ENCODE data around the gene COA8. TPM values are rescaled to one million over a fixed set of nuclear protein-coding genes. Genes with fewer than 3 reads are reported as not detected.

The COA8 gene
- total RNA-seq, 1 experiment from 2014 or later = 62.3 TPM

GRCh38 chr14:103555559-103556337 lies 7.0 kb upstream of the COA8 start:
- no peak for ATAC-seq
- H4K20me1 ChIP-seq (ENCODE audit: low read length) = peaks cover 33% of the 10 kb centered on the region
- CTCF ChIA-PET = no interaction called here

GRCh38 chr14:103556946-103557758 lies 5.6 kb upstream of the COA8 start:
- H3K9me2 ChIP-seq (replicated peaks; ENCODE audit: low read length) = no peaks in the 10 kb centered on the region
- intact Hi-C loops (cut with micrococcal nuclease) = no loop called here
- H3K27me3 ChIP-seq (ENCODE audit: low read length) = no peaks in the 10 kb centered on the region
- H3K27ac ChIP-seq (ENCODE audit: low read length) = no peak overlapping the region
- H3K9me3 ChIP-seq (ENCODE audit: low read length) = no peaks in the 10 kb centered on the region
- H2AFZ ChIP-seq (ENCODE audit: low read length) = no peak overlapping the region
- H3K79me2 ChIP-seq (ENCODE audit: low read length) = peaks cover 65% of the 10 kb centered on the region
- DNase-seq (no peak), ATAC-seq (no peak)
- peaks cover 42% of the 10 kb centered on the region for H4K20me1 ChIP-seq (ENCODE audit: low read length)
- H3K4me1 ChIP-seq (ENCODE audit: insufficient read depth, low read length) = peaks cover 42% of the 10 kb centered on the region
- peaks cover 21% of the 10 kb centered on the region for H3K36me3 ChIP-seq (ENCODE audit: low read depth, low read length)
- no TSS peak for BruUV-seq (replicated peaks)
- H3F3A ChIP-seq (ENCODE audit: low read length, unreplicated experiment) = no peaks in the 10 kb centered on the region
- TF ChIP-seq CTCF (conservative IDR thresholded peaks at IDR 0.05; ENCODE audit: low read depth, low read length) (no peak), EZH2 (IDR thresholded peaks at IDR 0.05; ENCODE audit: low read length, unreplicated experiment) (no peak), EZH2phosphoT487 (IDR thresholded peaks at IDR 0.05; ENCODE audit: borderline replicate concordance, low read length) (no peak)
- ChIA-PET CTCF (interaction anchor here (1.1 kb wide), 1 partner anchor 36 kb away, joined by 4 read pairs; no protein-coding TSS in a partner anchor), POLR2A (ENCODE audit: unreplicated experiment) (no interaction called here)
- H3K4me2 ChIP-seq (ENCODE audit: low read length) = no peak overlapping the region
- no peak overlapping the region for H3K4me3 ChIP-seq (ENCODE audit: low read length)
- H3K9ac ChIP-seq (ENCODE audit: low read length) = no peak overlapping the region

More at GRCh38 chr14:103555559-103556337, 7.0 kb upstream of the COA8 start:
- H2AFZ ChIP-seq (ENCODE audit: low read length) = no peak overlapping the region
- POLR2A ChIA-PET (ENCODE audit: unreplicated experiment) = no interaction called here
- no peak overlapping the region for H3K9ac ChIP-seq (ENCODE audit: low read length)
- H3K27me3 ChIP-seq (ENCODE audit: low read length) = no peaks in the 10 kb centered on the region
- no peaks in the 10 kb centered on the region for H3F3A ChIP-seq (ENCODE audit: low read length, unreplicated experiment)
- peaks cover 51% of the 10 kb centered on the region for H3K79me2 ChIP-seq (ENCODE audit: low read length)
- intact Hi-C loops (cut with micrococcal nuclease) = no loop called here
- H3K4me3 ChIP-seq (ENCODE audit: low read length) = no peak overlapping the region
- no TSS peak for BruUV-seq (replicated peaks)
- peaks cover 44% of the 10 kb centered on the region for H3K4me1 ChIP-seq (ENCODE audit: insufficient read depth, low read length)
- no peak for DNase-seq
- H3K4me2 ChIP-seq (ENCODE audit: low read length) = no peak overlapping the region
- peaks cover 19% of the 10 kb centered on the region for H3K36me3 ChIP-seq (ENCODE audit: low read depth, low read length)
- H3K27ac ChIP-seq (ENCODE audit: low read length) = no peak overlapping the region
- no peak for TF ChIP-seq CTCF (conservative IDR thresholded peaks at IDR 0.05; ENCODE audit: low read depth, low read length)
- TF ChIP-seq EZH2phosphoT487 (IDR thresholded peaks at IDR 0.05; ENCODE audit: borderline replicate concordance, low read length) = no peak
- TF ChIP-seq EZH2 (IDR thresholded peaks at IDR 0.05; ENCODE audit: low read length, unreplicated experiment) = no peak
- no peaks in the 10 kb centered on the region for H3K9me3 ChIP-seq (ENCODE audit: low read length)
- no peaks in the 10 kb centered on the region for H3K9me2 ChIP-seq (replicated peaks; ENCODE audit: low read length)

Data from PC-3 (cell line).